Colonic mucosa (tissue), 4 donors: ENCODE results near the gene ESRRG. TPM values are rescaled to one million over a fixed set of nuclear protein-coding genes. Genes with fewer than 3 reads are reported as not detected.

Experiments used
- DNase-seq: peaks from one replicate; pipeline ENCODE4 v3.0.0-alpha.2; 2020
- H3K27ac ChIP-seq: fragments of 200-600 bp; one replicate; pipeline ENCODE4 v1.8.0; 2021
- H3K27me3 ChIP-seq: fragments of 200-600 bp; one replicate; pipeline ENCODE4 v1.8.0; 2021
- H3K36me3 ChIP-seq: fragments of 200-600 bp; one replicate; pipeline ENCODE4 v1.8.0; 2021
- H3K4me1 ChIP-seq: fragments of 200-600 bp; one replicate; pipeline ENCODE4 v1.8.0; 2021; ENCODE audit warnings: mild to moderate bottlenecking
- H3K4me3 ChIP-seq: fragments of 200-600 bp; one replicate; pipeline ENCODE4 v1.8.0; 2021
- H3K9ac ChIP-seq, 2 donors: one replicate each; pipeline ENCODE4 v1.7.0; 2013; ENCODE audit warnings: control low read depth in 2 of 2, low read depth in 2 of 2, low read length in 2 of 2
- H3K9me3 ChIP-seq: fragments of 200-600 bp; one replicate; pipeline ENCODE4 v1.8.0; 2021
- CTCF ChIP-seq: fragments of 200-600 bp; IDR thresholded peaks from one replicate; pipeline ENCODE4 v1.8.0; 2022; ENCODE audit warnings: antibody characterized with exemption, mild to moderate bottlenecking
- intact Hi-C: fragments of 100-400 bp; cut with DNase I; formaldehyde crosslinking; loops from one replicate; pipeline ENCODE4 v1.14.1; 2022
- total RNA-seq, 2 donors: library from RNA; stranded (reverse); fragmentation: NEBNext Ultra II Directional in 1 of 2; extraction: Animal tissue kit (Norgen Biotek cat#: 25700) in 1 of 2; gene quantifications; one replicate each; pipeline ENCODE4 v1.2.1, GENCODE V29; 2021
- donor health status: healthy.
- donor health status: DM: no; HTN: no; CAD: no.
- donor health status: DM: no; HTN: no; CAD: no.

ESRRG gene
- total RNA-seq, 2 donors from 2014 or later, result 0.10 to 0.27 TPM

- no peak for TF ChIP-seq CTCF
- H3K4me1 ChIP-seq, result no peaks in the 10 kb centered on the region
- no peaks in the 10 kb centered on the region for H3K27me3 ChIP-seq
- no peak overlapping the region for H3K4me3 ChIP-seq
- H3K36me3 ChIP-seq, result no peaks in the 10 kb centered on the region
- intact Hi-C loops, result no loop called here
- no peak overlapping the region for H3K27ac ChIP-seq
- DNase-seq, result no peak
- no peak overlapping the region for H3K9ac ChIP-seq
- no peaks in the 10 kb centered on the region for H3K9me3 ChIP-seq
Measured at GRCh38 chr1:216666441-216666840, 56.8 kb downstream of the ESRRG start.

- H3K27me3 ChIP-seq, result no peaks in the 10 kb centered on the region
- H3K9me3 ChIP-seq, result no peaks in the 10 kb centered on the region
- H3K9ac ChIP-seq, result no peak overlapping the region
- no peaks in the 10 kb centered on the region for H3K36me3 ChIP-seq
- H3K27ac ChIP-seq, result no peak overlapping the region
- no peak for DNase-seq
- TF ChIP-seq CTCF, result no peak
- intact Hi-C loops, result no loop called here
- H3K4me1 ChIP-seq, result no peaks in the 10 kb centered on the region
- no peak overlapping the region for H3K4me3 ChIP-seq
Measured at GRCh38 chr1:216665856-216666255, 57.4 kb downstream of the ESRRG start.

- TF ChIP-seq CTCF, result no peak
- no peak overlapping the region for H3K27ac ChIP-seq
- no peak overlapping the region for H3K4me3 ChIP-seq
- H3K4me1 ChIP-seq, result no peaks in the 10 kb centered on the region
- H3K9ac ChIP-seq, result no peak overlapping the region
- H3K27me3 ChIP-seq, result no peaks in the 10 kb centered on the region
- DNase-seq, result no peak
- H3K9me3 ChIP-seq, result no peaks in the 10 kb centered on the region
- H3K36me3 ChIP-seq, result no peaks in the 10 kb centered on the region
- intact Hi-C loops, result no loop called here
Measured at GRCh38 chr1:216665406-216665805, 57.8 kb downstream of the ESRRG start.

- intact Hi-C loops, result no loop called here
- TF ChIP-seq CTCF, result no peak
- Histone ChIP-seq H3K9ac (no peak overlapping the region), H3K4me1 (no peaks in the 10 kb centered on the region), H3K36me3 (no peaks in the 10 kb centered on the region), H3K27me3 (no peaks in the 10 kb centered on the region), H3K4me3 (no peak overlapping the region), H3K9me3 (no peaks in the 10 kb centered on the region), H3K27ac (no peak overlapping the region)
- DNase-seq, result no peak
Measured at GRCh38 chr1:216662681-216663080, 60.5 kb downstream of the ESRRG start.

GRCh38 chr1:216660561-216660960, 62.7 kb downstream of the ESRRG start:
- DNase-seq, result no peak
- Histone ChIP-seq H3K27ac (no peak overlapping the region), H3K4me1 (no peaks in the 10 kb centered on the region), H3K9ac (no peak overlapping the region), H3K27me3 (no peaks in the 10 kb centered on the region), H3K4me3 (no peak overlapping the region), H3K9me3 (no peaks in the 10 kb centered on the region), H3K36me3 (no peaks in the 10 kb centered on the region)
- no peak for TF ChIP-seq CTCF
- intact Hi-C loops, result no loop called here

GRCh38 chr1:216653001-216653400, 70.2 kb downstream of the ESRRG start:
- no peak for DNase-seq
- H3K27me3 ChIP-seq, result no peaks in the 10 kb centered on the region
- no peak overlapping the region for H3K9ac ChIP-seq
- H3K4me1 ChIP-seq, result no peaks in the 10 kb centered on the region
- intact Hi-C loops, result no loop called here
- no peak overlapping the region for H3K4me3 ChIP-seq
- no peaks in the 10 kb centered on the region for H3K36me3 ChIP-seq
- no peak overlapping the region for H3K27ac ChIP-seq
- TF ChIP-seq CTCF, result no peak
- no peaks in the 10 kb centered on the region for H3K9me3 ChIP-seq
